A673 (cell line): ENCODE measurements around the gene MAP3K13.

Experiments used
- EZH2 ChIP-seq: fragments of 200-600 bp; sonication (generic); IDR thresholded peaks from 2 replicates; pipeline ENCODE4 v1.6.1; 2017; ENCODE audit warnings: borderline replicate concordance, low read depth, mild to moderate bottlenecking, mixed read lengths, antibody characterized with exemption, low read length; ENCODE audit not compliant: poor library complexity, severe bottlenecking
- TF ChIP-seq, protein P1 (sequence below): fragments of 300-800, 200-600 bp; sonication (generic); conservative IDR thresholded peaks from 2 replicates; pipeline ENCODE4 v1.5.1; 2017; ENCODE audit warnings: low read depth, mild to moderate bottlenecking, antibody characterized with exemption, low read length, moderate library complexity, mixed read lengths

DNA sequence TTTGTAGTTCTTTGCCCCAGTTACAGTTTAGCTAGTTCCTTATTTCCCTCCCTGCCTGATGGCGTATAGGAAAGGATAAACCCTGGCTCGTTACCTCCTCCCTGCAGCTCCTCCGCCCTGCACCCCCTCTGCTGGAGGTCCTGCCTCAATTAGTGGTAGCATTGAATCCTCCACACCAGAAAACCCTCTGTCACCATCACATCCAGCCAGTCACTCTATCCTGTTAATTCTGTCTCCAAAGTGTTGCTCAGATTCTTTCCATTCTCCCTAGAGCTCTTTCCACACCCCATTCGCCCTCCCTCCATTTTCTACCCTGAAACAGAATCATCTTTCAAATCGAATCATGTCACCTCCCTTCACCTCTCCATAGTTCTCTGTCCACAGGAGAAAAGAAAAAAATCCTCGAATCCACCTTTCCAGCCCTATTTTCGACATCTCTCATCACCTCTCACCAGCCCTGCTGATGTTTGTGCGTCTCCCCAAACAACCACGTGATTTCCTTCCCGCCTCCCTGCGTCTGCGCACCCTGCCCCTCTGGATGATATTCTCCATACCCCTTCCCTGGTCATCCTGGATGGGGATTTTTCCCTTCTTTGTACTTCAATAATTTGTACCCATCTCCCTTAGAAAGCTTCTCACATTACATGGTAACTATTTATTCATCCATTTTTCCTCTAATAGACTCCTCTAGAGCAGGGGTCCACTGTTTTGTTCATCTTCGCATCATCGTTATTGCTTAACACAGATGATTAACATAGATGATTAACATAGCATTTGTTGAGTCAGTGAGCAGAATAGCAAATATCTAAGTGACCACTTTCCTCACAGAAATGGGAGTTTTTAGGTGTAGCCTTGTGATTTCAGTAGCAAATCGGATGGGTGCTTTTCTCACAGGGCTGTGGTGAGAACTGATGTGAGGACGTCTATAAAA lies 37.1 kb downstream of the MAP3K13 start:
- TF ChIP-seq, protein P1, sequence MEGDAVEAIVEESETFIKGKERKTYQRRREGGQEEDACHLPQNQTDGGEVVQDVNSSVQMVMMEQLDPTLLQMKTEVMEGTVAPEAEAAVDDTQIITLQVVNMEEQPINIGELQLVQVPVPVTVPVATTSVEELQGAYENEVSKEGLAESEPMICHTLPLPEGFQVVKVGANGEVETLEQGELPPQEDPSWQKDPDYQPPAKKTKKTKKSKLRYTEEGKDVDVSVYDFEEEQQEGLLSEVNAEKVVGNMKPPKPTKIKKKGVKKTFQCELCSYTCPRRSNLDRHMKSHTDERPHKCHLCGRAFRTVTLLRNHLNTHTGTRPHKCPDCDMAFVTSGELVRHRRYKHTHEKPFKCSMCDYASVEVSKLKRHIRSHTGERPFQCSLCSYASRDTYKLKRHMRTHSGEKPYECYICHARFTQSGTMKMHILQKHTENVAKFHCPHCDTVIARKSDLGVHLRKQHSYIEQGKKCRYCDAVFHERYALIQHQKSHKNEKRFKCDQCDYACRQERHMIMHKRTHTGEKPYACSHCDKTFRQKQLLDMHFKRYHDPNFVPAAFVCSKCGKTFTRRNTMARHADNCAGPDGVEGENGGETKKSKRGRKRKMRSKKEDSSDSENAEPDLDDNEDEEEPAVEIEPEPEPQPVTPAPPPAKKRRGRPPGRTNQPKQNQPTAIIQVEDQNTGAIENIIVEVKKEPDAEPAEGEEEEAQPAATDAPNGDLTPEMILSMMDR, result no peak
- no peak for TF ChIP-seq EZH2
